HCT116 (cell line): Measurements from ENCODE around the gene ASCL5. TPM values are rescaled to one million over a fixed set of nuclear protein-coding genes. Genes with fewer than 3 reads are reported as not detected.

Source experiments
- ATAC-seq: fragments of 200-7000 bp; cut with Tn5 transposase; 2 replicates; pipeline ENCODE4 v1.9.1; 2020; ENCODE audit warnings: mild to moderate bottlenecking, moderate library complexity
- BruUV-seq: library from RNA; stranded (reverse); fragments of 400-500 nt; replicated peaks from 2 replicates; lab custom pipeline; 2021; lab: Mats Ljungman, UMichigan
- CTCF ChIA-PET: fragments of 300-600 bp; sonication (Branson Sonifier 250); formaldehyde crosslinking; loops from one replicate; lab custom pipeline; 2021; ENCODE audit warnings: antibody characterized with exemption; lab: Charles Lee
- POLR2A ChIA-PET: fragments of 300-600, 350-600 bp; sonication (Branson Sonifier 250); formaldehyde crosslinking; loops from one replicate; lab custom pipeline; 2021; ENCODE audit warnings: antibody characterized with exemption; lab: Charles Lee
- RAD21 ChIA-PET, 2 experiments: fragments of 300-600 bp; sonication (Branson Sonifier 250); formaldehyde crosslinking; loops; one replicate each; lab custom pipeline; 2023; ENCODE audit warnings: low total read pairs in 2 of 2; ENCODE audit not compliant: uncharacterized antibody in 2 of 2, unreplicated experiment in 2 of 2, low non-redundant PET in 1 of 2; lab: Charles Lee
- DNase-seq: peaks from one replicate; pipeline ENCODE4 v3.0.0-alpha.2; 2010; ENCODE audit warnings: low read depth, low spot score
- H2AFZ ChIP-seq: fragments of 200-600 bp; shearing (Covaris generic), sonication (generic); 2 replicates; pipeline ENCODE4 v1.6.1; 2017; ENCODE audit warnings: low read depth, mixed run types, mixed read lengths, antibody characterized with exemption, low read length; ENCODE audit not compliant: poor library complexity, severe bottlenecking
- H3K27ac ChIP-seq: 2 replicates; pipeline ENCODE4 v1.5.1; 2012; ENCODE audit warnings: low read depth, low read length
- H3K27me3 ChIP-seq: fragments of 200-600 bp; sonication (generic); 2 replicates; pipeline ENCODE4 v1.6.1; 2016; ENCODE audit warnings: mixed run types, low read length, mixed read lengths; ENCODE audit not compliant: insufficient read depth
- H3K36me3 ChIP-seq, 2 experiments: fragments of 200-500 bp in 1 of 2; fragments of 200-600 bp in 1 of 2; sonication (Bioruptor generic) in 1 of 2; sonication (generic) in 1 of 2; 2 replicates each; pipeline versions ENCODE4 v1.5.1 to v1.6.1; 2014 to 2016; ENCODE audit warnings: low read length in 2 of 2, inconsistent platforms in 1 of 2, mixed read lengths in 1 of 2, mixed run types in 1 of 2; ENCODE audit not compliant: insufficient read depth in 2 of 2, control insufficient read depth in 1 of 2
- H3K4me1 ChIP-seq, 2 experiments: fragments of 200-600 bp in 1 of 2; sonication (generic) in 1 of 2; 2 replicates each; pipeline versions ENCODE4 v1.5.1 to v1.6.1; 2012 to 2017; ENCODE audit warnings: low read length in 2 of 2, inconsistent platforms in 1 of 2, mild to moderate bottlenecking in 1 of 2, mixed read lengths in 1 of 2, mixed run types in 1 of 2, moderate library complexity in 1 of 2; ENCODE audit not compliant: insufficient read depth in 2 of 2, control insufficient read depth in 1 of 2
- H3K4me2 ChIP-seq: fragments of 200-600 bp; sonication (generic); 2 replicates; pipeline ENCODE4 v1.6.1; 2017; ENCODE audit warnings: mixed run types, low read length, mixed read lengths
- H3K4me3 ChIP-seq, 2 experiments: fragments of 200-600 bp in 1 of 2; sonication (generic) in 1 of 2; replicated peaks in 1 of 2; 2 replicates each; pipeline ENCODE4 v1.5.1; 2011 to 2016; ENCODE audit warnings: low read length in 2 of 2, control low read depth in 1 of 2, low read depth in 1 of 2, mild to moderate bottlenecking in 1 of 2, mixed read lengths in 1 of 2, mixed run types in 1 of 2
- H3K79me2 ChIP-seq: fragments of 200-600 bp; sonication (generic); 2 replicates; pipeline ENCODE4 v1.6.1; 2017; ENCODE audit warnings: mild to moderate bottlenecking, mixed run types, low read length, moderate library complexity, mixed read lengths; ENCODE audit not compliant: insufficient read depth
- H3K9ac ChIP-seq: fragments of 200-600 bp; sonication (generic); 2 replicates; pipeline ENCODE4 v1.6.1; 2016; ENCODE audit warnings: low read length, mixed read lengths
- H3K9me2 ChIP-seq: fragments of 200-600 bp; sonication (generic), shearing (Covaris generic); 2 replicates; pipeline ENCODE4 v1.6.1; 2017; ENCODE audit warnings: mixed run types, mild to moderate bottlenecking, moderate library complexity; ENCODE audit not compliant: insufficient read depth
- H3K9me3 ChIP-seq, 2 experiments: fragments of 200-500 bp in 1 of 2; fragments of 200-600 bp in 1 of 2; sonication (Bioruptor generic) in 1 of 2; sonication (generic) in 1 of 2; 2 replicates each; pipeline ENCODE4 v1.6.1; 2014 to 2017; ENCODE audit warnings: low read length in 2 of 2, mixed read lengths in 2 of 2, inconsistent platforms in 1 of 2, low read depth in 1 of 2, mild to moderate bottlenecking in 1 of 2, mixed run types in 1 of 2, moderate library complexity in 1 of 2; ENCODE audit not compliant: control insufficient read depth in 1 of 2, insufficient read depth in 1 of 2
- H4K20me1 ChIP-seq: fragments of 200-600 bp; sonication (generic), shearing (Covaris generic); 2 replicates; pipeline ENCODE4 v1.6.1; 2017; ENCODE audit warnings: mixed run types, mild to moderate bottlenecking, moderate library complexity; ENCODE audit not compliant: insufficient read depth
- ATF3 ChIP-seq: IDR thresholded peaks from 2 replicates; pipeline ENCODE4 v1.6.1; 2012
- CTCF ChIP-seq, 3 experiments: fragments of 200-600 bp in 1 of 3; sonication (generic) in 1 of 3; IDR thresholded peaks in 2 of 3; conservative IDR thresholded peaks in 1 of 3; 2 replicates each; pipeline ENCODE4 v1.5.1; 2012 to 2017; ENCODE audit warnings: low read depth in 2 of 3, low read length in 2 of 3, antibody characterized with exemption in 1 of 3, borderline replicate concordance in 1 of 3, control low read depth in 1 of 3, mild to moderate bottlenecking in 1 of 3, mixed read lengths in 1 of 3, mixed run types in 1 of 3, moderate library complexity in 1 of 3; ENCODE audit not compliant: insufficient read depth in 1 of 3
- EGR1 ChIP-seq: IDR thresholded peaks from 2 replicates; pipeline ENCODE4 v1.6.1; 2012; ENCODE audit warnings: low read depth
- EZH2 ChIP-seq: fragments of 200-600 bp; sonication (generic); IDR thresholded peaks from 2 replicates; pipeline ENCODE4 v1.6.1; 2017; ENCODE audit warnings: antibody characterized with exemption, mixed run types
- EZH2phosphoT487 ChIP-seq: fragments of 200-600 bp; IDR thresholded peaks from 2 replicates; pipeline ENCODE4 v1.6.1; 2018; ENCODE audit warnings: antibody characterized with exemption, borderline replicate concordance
- MAX ChIP-seq: IDR thresholded peaks from 2 replicates; pipeline ENCODE4 v1.6.1; 2012
- POLR2A ChIP-seq: IDR thresholded peaks from 2 replicates; pipeline ENCODE4 v1.7.0; 2011; ENCODE audit warnings: borderline replicate concordance; ENCODE audit not compliant: insufficient read depth, insufficient read length; ENCODE audit errors: extremely low read depth
- RAD21 ChIP-seq: IDR thresholded peaks from 2 replicates; pipeline ENCODE4 v1.6.1; 2012; ENCODE audit warnings: low read depth, mild to moderate bottlenecking
- SIN3A ChIP-seq: IDR thresholded peaks from 2 replicates; pipeline ENCODE4 v1.6.1; 2012; ENCODE audit warnings: low read depth
- SP1 ChIP-seq: IDR thresholded peaks from 2 replicates; pipeline ENCODE4 v1.6.1; 2012; ENCODE audit warnings: low read depth
- TCF7L2 ChIP-seq: IDR thresholded peaks from 2 replicates; pipeline ENCODE4 v1.7.0; 2011; ENCODE audit warnings: borderline replicate concordance, inconsistent platforms; ENCODE audit not compliant: insufficient read depth, insufficient read length; ENCODE audit errors: extremely low read depth
- YY1 ChIP-seq: IDR thresholded peaks from 2 replicates; pipeline ENCODE4 v1.6.1; 2011; ENCODE audit warnings: low read length, low read depth, moderate library complexity, mild to moderate bottlenecking; ENCODE audit not compliant: insufficient replicate concordance; ENCODE audit errors: extremely low read depth
- ZBTB33 ChIP-seq: IDR thresholded peaks from 2 replicates; pipeline ENCODE4 v1.6.1; 2011; ENCODE audit warnings: mild to moderate bottlenecking, low read length, moderate library complexity; ENCODE audit not compliant: insufficient replicate concordance; ENCODE audit errors: extremely low read depth
- ZFX ChIP-seq: fragments of 450-650 bp; IDR thresholded peaks from 2 replicates; pipeline ENCODE4 v1.6.1; 2017
- intact Hi-C: fragments of 100-400 bp; cut with micrococcal nuclease; formaldehyde crosslinking; loops from 2 replicates; pipeline ENCODE4 v1.10.0; 2022
- total RNA-seq: library from RNA; stranded (reverse); gene quantifications from one replicate; pipeline ENCODE4 v1.2.1, GENCODE V29; 2021; ENCODE audit not compliant: unreplicated experiment

Gene ASCL5
- total RNA-seq, 1 experiment from 2014 or later = 0.15 TPM

GRCh38 chr1:201074018-201074417 lies 53.0 kb downstream of the ASCL5 start:
- RAD21 ChIA-PET = no interaction called here
- H3K4me1 ChIP-seq = peaks cover 0 to 10% of the 10 kb centered on the region in 2 experiments; a peak in 2 of 4 replicates
- DNase-seq (no peak), ATAC-seq (no peak)
- no peak overlapping the region for H2AFZ ChIP-seq
- intact Hi-C loops = no loop called here
- H3K9ac ChIP-seq = no peak overlapping the region
- CTCF ChIA-PET = no interaction called here
- H3K36me3 ChIP-seq = no peaks in the 10 kb centered on the region
- H3K79me2 ChIP-seq = no peaks in the 10 kb centered on the region
- no peak for TF ChIP-seq ZBTB33
- no peak for TF ChIP-seq YY1
- TF ChIP-seq POLR2A = no peak
- TF ChIP-seq ZFX = no peak
- TF ChIP-seq SP1 = no peak
- no peak for TF ChIP-seq EZH2phosphoT487
- BruUV-seq = no TSS peak
- H4K20me1 ChIP-seq = no peaks in the 10 kb centered on the region
- H3K27me3 ChIP-seq = no peaks in the 10 kb centered on the region; the same call in 1 of the 2 replicates
- H3K4me3 ChIP-seq = no peak overlapping the region
- no peaks in the 10 kb centered on the region for H3K9me2 ChIP-seq
- no peak overlapping the region for H3K4me2 ChIP-seq
- no peaks in the 10 kb centered on the region for H3K9me3 ChIP-seq
- POLR2A ChIA-PET = no interaction called here
- H3K27ac ChIP-seq = no peak overlapping the region

- Histone ChIP-seq H3K4me1 (peaks cover 0 to 10% of the 10 kb centered on the region in 2 experiments; a peak in 2 of 4 replicates), H3K36me3 (no peaks in the 10 kb centered on the region), H3K27me3 (no peaks in the 10 kb centered on the region; the same call in 1 of the 2 replicates), H3K9me2 (no peaks in the 10 kb centered on the region), H3K4me2 (no peak overlapping the region), H4K20me1 (no peaks in the 10 kb centered on the region), H3K79me2 (no peaks in the 10 kb centered on the region), H2AFZ (no peak overlapping the region), H3K27ac (no peak overlapping the region), H3K9me3 (no peaks in the 10 kb centered on the region), H3K9ac (no peak overlapping the region), H3K4me3 (no peak overlapping the region)
- BruUV-seq = no TSS peak
- ChIA-PET POLR2A (interaction anchor here (1.7 kb wide), 1 partner anchor 8 kb away, joined by 4 read pairs; no protein-coding TSS in a partner anchor), CTCF (interaction anchor here (1.5 kb wide), 1 partner anchor 13 kb away, joined by 5 read pairs; no protein-coding TSS in a partner anchor), RAD21 (no interaction called here)
- no peak for DNase-seq
- intact Hi-C loops = no loop called here
- ATAC-seq = no peak
- TF ChIP-seq CTCF (IDR thresholded peaks at IDR 0.05 in 2 of 3, conservative IDR thresholded peaks at IDR 0.05 in 1 of 3; ENCODE audit: borderline replicate concordance in 1 of 3, insufficient read depth in 1 of 3, low read depth in 2 of 3, low read length in 2 of 3) = no peak
- no peak for TF ChIP-seq EZH2
- TF ChIP-seq EGR1 = no peak
- no peak for TF ChIP-seq POLR2A
- TF ChIP-seq TCF7L2 = no peak
- TF ChIP-seq RAD21 = no peak
- no peak for TF ChIP-seq SP1
- no peak for TF ChIP-seq ATF3
- TF ChIP-seq ZFX = no peak
- no peak for TF ChIP-seq MAX
- TF ChIP-seq SIN3A = no peak
- TF ChIP-seq YY1 = no peak
These were observed 54.1 kb downstream of the ASCL5 start for GRCh38 chr1:201072922-201073321.
